ENCODE data around the gene SORCS2. TPM values are rescaled to one million over a fixed set of nuclear protein-coding genes. Genes with fewer than 3 reads are reported as not detected.

SORCS2 gene
- total and polyA plus RNA-seq, 2 of the 4 experiments (the other 2 are of a cell fraction): 0.36 to 0.62 TPM

- H3K56ac ChIP-seq (ENCODE audit: extremely low read depth, insufficient read depth, low read length): no peak overlapping the region
- intact Hi-C loops (cut with micrococcal nuclease): no loop called here
- DNase-seq (no peak), ATAC-seq (ENCODE audit: low read depth) (no peak)
- H2BK120ac ChIP-seq (ENCODE audit: low read depth, low read length): no peak overlapping the region
- H3K27me3 ChIP-seq (ENCODE audit: control insufficient read depth, insufficient read depth, low read length): peaks cover 49% of the 10 kb centered on the region
- H4K8ac ChIP-seq (ENCODE audit: low read depth in 2 of 2, low read length in 2 of 2): no peak overlapping the region
- POLR2A ChIA-PET (ENCODE audit: unreplicated experiment): no interaction called here
- BruUV-seq (replicated peaks): no TSS peak
- H3K9ac ChIP-seq (ENCODE audit: low read depth, low read length): no peak overlapping the region
- H2AK5ac ChIP-seq (ENCODE audit: low read depth, low read length): no peak overlapping the region
- no peak overlapping the region for H3K18ac ChIP-seq (ENCODE audit: low read depth, low read length)
- TF ChIP-seq RAD21 (IDR thresholded peaks at IDR 0.05; ENCODE audit: low read length): no peak
- TF ChIP-seq POLR2A (IDR thresholded peaks at IDR 0.05; ENCODE audit: low read depth, low read length): no peak
- no peak for TF ChIP-seq CTCF (conservative IDR thresholded peaks at IDR 0.05; ENCODE audit: low read depth, low read length)
- TF ChIP-seq CHD1 (IDR thresholded peaks at IDR 0.05; ENCODE audit: low read depth, low read length): no peak
- TF ChIP-seq NFE2L2 (IDR thresholded peaks at IDR 0.05; ENCODE audit: low read depth, low read length): no peak
- no peak for TF ChIP-seq FOS (IDR thresholded peaks at IDR 0.05; ENCODE audit: low read depth, low read length)
- TF ChIP-seq, protein P1, sequence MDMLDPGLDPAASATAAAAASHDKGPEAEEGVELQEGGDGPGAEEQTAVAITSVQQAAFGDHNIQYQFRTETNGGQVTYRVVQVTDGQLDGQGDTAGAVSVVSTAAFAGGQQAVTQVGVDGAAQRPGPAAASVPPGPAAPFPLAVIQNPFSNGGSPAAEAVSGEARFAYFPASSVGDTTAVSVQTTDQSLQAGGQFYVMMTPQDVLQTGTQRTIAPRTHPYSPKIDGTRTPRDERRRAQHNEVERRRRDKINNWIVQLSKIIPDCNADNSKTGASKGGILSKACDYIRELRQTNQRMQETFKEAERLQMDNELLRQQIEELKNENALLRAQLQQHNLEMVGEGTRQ (IDR thresholded peaks at IDR 0.05; ENCODE audit: low read depth, low read length): no peak
- TF ChIP-seq MAFK (IDR thresholded peaks at IDR 0.05; ENCODE audit: low read depth, low read length): no peak
- TF ChIP-seq CEBPB (IDR thresholded peaks at IDR 0.05; ENCODE audit: low read depth, low read length): no peak
- TF ChIP-seq MXI1 (IDR thresholded peaks at IDR 0.05; ENCODE audit: borderline replicate concordance, low read depth, low read length): no peak
- no peak for TF ChIP-seq RFX5 (IDR thresholded peaks at IDR 0.05; ENCODE audit: low read depth, low read length)
- TF ChIP-seq RCOR1 (IDR thresholded peaks at IDR 0.05; ENCODE audit: insufficient replicate concordance, low read length): no peak
- TF ChIP-seq, protein P2, sequence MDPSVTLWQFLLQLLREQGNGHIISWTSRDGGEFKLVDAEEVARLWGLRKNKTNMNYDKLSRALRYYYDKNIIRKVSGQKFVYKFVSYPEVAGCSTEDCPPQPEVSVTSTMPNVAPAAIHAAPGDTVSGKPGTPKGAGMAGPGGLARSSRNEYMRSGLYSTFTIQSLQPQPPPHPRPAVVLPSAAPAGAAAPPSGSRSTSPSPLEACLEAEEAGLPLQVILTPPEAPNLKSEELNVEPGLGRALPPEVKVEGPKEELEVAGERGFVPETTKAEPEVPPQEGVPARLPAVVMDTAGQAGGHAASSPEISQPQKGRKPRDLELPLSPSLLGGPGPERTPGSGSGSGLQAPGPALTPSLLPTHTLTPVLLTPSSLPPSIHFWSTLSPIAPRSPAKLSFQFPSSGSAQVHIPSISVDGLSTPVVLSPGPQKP (IDR thresholded peaks at IDR 0.05; ENCODE audit: borderline replicate concordance, low read depth, low read length): no peak
- TF ChIP-seq MAZ (IDR thresholded peaks at IDR 0.05; ENCODE audit: borderline replicate concordance, low read depth, low read length): no peak
- TF ChIP-seq SMC3 (IDR thresholded peaks at IDR 0.05; ENCODE audit: low read depth, low read length): no peak
- TF ChIP-seq BHLHE40 (IDR thresholded peaks at IDR 0.05; ENCODE audit: low read depth, low read length): no peak
- H3K4ac ChIP-seq (ENCODE audit: low read depth, low read length): no peak overlapping the region
- H3K4me3 ChIP-seq (ENCODE audit: insufficient read depth, low read depth, low read length): no peak overlapping the region
- no peaks in the 10 kb centered on the region for H3K9me1 ChIP-seq (ENCODE audit: insufficient read depth, low read length)
- peak overlapping the region; percentile 50 for H2AK9ac ChIP-seq (replicated peaks; ENCODE audit: low read depth, low read length, poor library complexity)
- WGBS, 2 experiments (ENCODE audit: extremely low coverage in 2 of 2, insufficient read length in 1 of 2): 10% methylated on average over 2 of the region's 16 CpGs; no CpG with 5 or more reads in 1 of the 2 experiments
- dilution Hi-C loops (cut with HindIII; ENCODE audit: low sequenced_read_pairs, unreplicated experiment): no loop called here
- in situ Hi-C loops (cut with MboI; ENCODE audit: low sequenced_read_pairs): no loop called here
- no peak overlapping the region for H3K14ac ChIP-seq (replicated peaks; ENCODE audit: low read depth, low read length)
- no peaks in the 10 kb centered on the region for H3K9me3 ChIP-seq (ENCODE audit: control insufficient read depth, insufficient read depth, low read length)
- H3K27ac ChIP-seq (ENCODE audit: insufficient read depth, low read length): no peak overlapping the region
- H4K20me1 ChIP-seq (ENCODE audit: insufficient read depth, low read length): no peaks in the 10 kb centered on the region
- CTCF ChIA-PET: no interaction called here
- H3K4me2 ChIP-seq (ENCODE audit: low read depth, low read length): no peak overlapping the region
- peak overlapping the region; percentile 33 for H2AFZ ChIP-seq (replicated peaks; ENCODE audit: low read length, poor library complexity)
- H2BK5ac ChIP-seq (ENCODE audit: low read depth, low read length, poor library complexity, severe bottlenecking): no peak overlapping the region
- H3K4me1 ChIP-seq (ENCODE audit: control insufficient read depth, insufficient read depth, low read length): no peaks in the 10 kb centered on the region
- H3K23ac ChIP-seq (ENCODE audit: low read depth, low read length): no peak overlapping the region
- no peak overlapping the region for H4K91ac ChIP-seq (ENCODE audit: insufficient read depth, low read depth, low read length)
- H3K79me1 ChIP-seq (ENCODE audit: low read depth in 1 of 2, low read length in 2 of 2): no peaks in the 10 kb centered on the region
- no peak overlapping the region for H2BK20ac ChIP-seq (ENCODE audit: low read depth, low read length)
- H4K5ac ChIP-seq (ENCODE audit: low read depth, low read length): no peak overlapping the region
- H2BK15ac ChIP-seq (ENCODE audit: low read depth, low read length): no peak overlapping the region
- H3K36me3 ChIP-seq (ENCODE audit: control insufficient read depth, insufficient read depth, low read length): no peaks in the 10 kb centered on the region
These were observed 323.9 kb downstream of the SORCS2 start for GRCh38 chr4:7516096-7516772.
